AG10803 (cell line): ENCODE results near the gene CDC42SE2.

Source experiments
- DNase-seq: peaks from one replicate; pipeline ENCODE4 v3.0.0; 2010; ENCODE audit warnings: low read depth
- H3K4me3 ChIP-seq: 2 replicates; pipeline ENCODE4 v1.5.1; 2011; ENCODE audit warnings: mild to moderate bottlenecking, low read length, control low read depth
- TF ChIP-seq, protein P1 (sequence below): conservative IDR thresholded peaks from 2 replicates; pipeline ENCODE4 v1.5.1; 2011; ENCODE audit warnings: mild to moderate bottlenecking, low read length, control low read depth, inconsistent platforms

The CDC42SE2 gene

DNA sequence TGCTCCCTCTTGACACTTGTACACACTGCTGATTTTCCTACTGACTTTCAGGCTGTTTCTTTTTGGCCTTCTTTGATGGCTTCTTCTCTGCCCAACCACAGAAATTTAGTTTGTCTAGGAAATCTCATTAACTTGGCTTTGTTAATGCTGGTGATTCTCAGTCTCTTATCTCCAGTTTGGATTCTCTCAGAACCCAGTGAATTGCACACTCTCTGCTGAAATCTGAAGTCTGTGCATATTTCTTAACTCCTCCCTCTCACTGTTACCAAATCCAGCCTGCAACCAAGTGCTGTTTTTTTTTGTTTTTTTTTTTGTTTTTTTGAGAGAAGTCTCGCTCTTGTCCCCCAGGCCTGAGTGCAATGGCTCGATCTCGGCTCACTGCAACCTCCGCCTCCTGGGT is 117.2 kb downstream of the CDC42SE2 start:
- no peak overlapping the region for H3K4me3 ChIP-seq
- TF ChIP-seq, protein P1, sequence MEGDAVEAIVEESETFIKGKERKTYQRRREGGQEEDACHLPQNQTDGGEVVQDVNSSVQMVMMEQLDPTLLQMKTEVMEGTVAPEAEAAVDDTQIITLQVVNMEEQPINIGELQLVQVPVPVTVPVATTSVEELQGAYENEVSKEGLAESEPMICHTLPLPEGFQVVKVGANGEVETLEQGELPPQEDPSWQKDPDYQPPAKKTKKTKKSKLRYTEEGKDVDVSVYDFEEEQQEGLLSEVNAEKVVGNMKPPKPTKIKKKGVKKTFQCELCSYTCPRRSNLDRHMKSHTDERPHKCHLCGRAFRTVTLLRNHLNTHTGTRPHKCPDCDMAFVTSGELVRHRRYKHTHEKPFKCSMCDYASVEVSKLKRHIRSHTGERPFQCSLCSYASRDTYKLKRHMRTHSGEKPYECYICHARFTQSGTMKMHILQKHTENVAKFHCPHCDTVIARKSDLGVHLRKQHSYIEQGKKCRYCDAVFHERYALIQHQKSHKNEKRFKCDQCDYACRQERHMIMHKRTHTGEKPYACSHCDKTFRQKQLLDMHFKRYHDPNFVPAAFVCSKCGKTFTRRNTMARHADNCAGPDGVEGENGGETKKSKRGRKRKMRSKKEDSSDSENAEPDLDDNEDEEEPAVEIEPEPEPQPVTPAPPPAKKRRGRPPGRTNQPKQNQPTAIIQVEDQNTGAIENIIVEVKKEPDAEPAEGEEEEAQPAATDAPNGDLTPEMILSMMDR = no peak
- DNase-seq = no peak

DNA sequence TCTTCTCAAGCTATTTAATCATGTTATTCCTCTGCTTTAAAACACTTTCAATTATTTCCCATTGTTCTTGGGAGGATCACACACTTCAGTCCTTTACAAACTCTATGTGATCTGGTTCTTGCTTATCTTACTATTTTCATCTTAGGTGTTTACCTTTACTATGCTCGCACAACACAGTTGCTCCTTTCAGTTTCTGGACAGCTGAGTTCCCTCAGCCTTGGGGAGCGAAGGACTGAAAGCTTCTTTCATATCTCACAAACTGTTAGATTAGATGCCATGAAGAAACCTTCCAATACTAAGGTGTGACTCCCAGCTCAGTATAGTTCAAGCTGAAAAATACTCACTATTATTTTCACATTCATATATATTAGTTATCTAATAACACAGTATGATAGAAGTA is 117.9 kb downstream of the CDC42SE2 start:
- no peak overlapping the region for H3K4me3 ChIP-seq
- no peak for DNase-seq

DNA sequence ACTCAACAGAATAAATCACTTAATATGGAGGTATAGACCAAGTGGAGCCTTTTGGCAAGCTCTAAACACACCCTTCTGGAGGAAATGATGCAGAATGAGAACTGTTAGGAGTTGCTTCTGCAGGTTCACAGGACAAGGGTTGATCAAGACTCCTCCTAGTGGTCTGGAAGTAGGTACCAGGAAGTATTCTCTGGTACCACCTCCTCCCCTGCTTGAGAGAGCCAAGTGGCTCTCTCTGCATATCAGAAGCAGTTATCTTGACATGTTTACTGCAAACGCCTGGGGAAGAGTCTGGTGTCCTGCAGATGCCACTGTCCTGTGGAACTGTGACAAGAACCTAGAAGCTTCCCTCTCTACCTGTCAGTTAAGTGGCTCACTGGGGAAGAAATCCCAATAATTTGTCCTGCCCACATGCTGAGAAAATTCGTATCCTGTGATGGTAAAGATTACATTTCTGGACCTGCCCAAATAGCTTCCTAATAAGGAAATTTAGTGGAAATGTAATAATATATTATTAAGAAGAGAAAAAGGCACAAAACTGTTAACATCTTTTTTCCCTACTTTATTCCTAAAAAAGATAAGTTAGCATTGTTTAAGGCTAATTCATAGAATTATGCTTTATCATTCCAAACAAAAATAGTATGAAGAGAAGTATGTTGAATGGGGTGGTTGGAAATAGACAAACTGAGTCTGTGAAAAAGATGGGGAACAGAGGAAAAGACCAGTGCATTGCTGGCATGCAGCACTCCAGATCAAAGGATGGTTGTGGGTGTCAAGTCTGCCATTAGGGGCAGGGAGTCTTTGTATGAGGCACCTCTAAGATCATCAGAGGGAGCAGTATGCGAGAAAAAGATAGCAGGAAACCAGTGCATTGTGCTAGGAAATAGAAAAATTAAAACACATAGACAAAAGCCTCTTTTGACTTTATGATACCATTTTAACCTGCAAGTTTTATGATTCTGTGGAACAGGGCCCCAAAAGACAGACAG is 118.8 kb downstream of the CDC42SE2 start:
- TF ChIP-seq, protein P1 = peak; percentile 51
- peak; percentile 39 for DNase-seq

More for the DNA sequence above, 117.9 kb downstream of the CDC42SE2 start:
- TF ChIP-seq, protein P1 = no peak

DNA sequence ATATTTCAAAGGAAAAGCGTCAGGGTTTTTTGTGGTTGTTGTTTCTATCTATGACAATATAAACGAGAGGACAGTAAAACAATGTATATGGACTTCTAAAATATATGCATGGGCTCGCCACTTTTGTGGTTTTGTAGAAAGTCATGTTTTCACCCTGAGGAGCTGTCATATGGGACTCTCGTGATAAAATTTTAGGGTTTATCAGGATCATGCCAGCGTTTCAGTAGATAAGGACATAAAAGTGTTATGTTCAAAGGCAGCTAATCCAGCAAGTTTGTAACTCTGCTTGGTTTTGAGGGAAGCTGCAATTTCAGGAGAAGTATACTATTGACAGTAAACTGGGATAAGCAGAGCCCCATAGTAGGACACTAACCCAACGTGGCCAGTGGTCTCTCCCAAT is 120.3 kb downstream of the CDC42SE2 start:
- H3K4me3 ChIP-seq = no peak overlapping the region
- TF ChIP-seq, protein P1 = no peak
- DNase-seq = no peak

More for the DNA sequence above, 118.8 kb downstream of the CDC42SE2 start:
- no peak overlapping the region for H3K4me3 ChIP-seq

DNA sequence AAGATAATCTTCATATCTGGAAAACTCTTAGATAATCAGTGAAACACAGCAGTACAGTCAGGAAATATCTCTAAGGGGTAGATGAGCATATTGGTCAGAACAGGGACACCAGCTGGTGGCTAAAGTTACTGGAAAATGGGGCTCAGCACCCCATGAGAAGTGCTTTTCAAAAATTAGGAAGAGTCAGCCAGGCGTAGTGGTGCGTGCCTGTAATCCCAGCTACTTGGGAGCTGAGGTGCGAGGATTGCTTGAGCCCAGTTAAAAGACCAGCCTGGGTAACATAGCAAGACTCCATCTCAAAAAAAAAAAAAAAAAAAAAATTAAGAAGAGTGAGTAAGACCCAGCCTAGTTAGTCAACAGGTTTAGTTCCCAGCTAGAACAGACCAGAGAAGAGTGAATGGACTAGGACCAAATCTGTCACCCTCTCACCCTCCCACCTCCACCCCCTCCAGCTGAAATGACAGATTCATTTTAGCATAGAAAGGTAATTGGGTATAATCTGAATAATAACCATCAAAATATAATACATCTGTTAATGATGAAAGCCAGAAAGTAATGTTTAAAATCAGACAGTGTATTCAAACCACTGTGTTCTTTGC is 120.9 kb downstream of the CDC42SE2 start:
- no peak overlapping the region for H3K4me3 ChIP-seq
- TF ChIP-seq, protein P1 = no peak
- DNase-seq = no peak

DNA sequence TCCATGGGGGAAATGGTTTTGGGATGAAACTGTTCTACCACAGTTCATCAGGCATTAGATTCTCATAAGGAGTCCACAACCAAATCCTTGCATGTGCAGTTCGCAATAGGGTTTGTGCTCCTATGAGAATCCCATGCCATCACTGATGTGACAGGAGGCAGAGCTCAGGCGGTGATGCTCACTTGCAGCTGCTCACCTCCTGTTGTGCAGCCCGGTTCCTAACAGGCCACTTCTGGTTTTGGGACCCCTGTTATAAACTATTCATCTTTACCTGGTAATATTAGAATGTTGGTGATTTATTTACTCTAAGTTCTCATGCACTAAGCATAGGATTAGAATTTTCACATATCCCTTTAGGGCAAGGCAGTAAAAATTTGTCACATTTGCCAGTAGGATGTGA is 122.3 kb downstream of the CDC42SE2 start:
- TF ChIP-seq, protein P1 = no peak
- DNase-seq = no peak
- no peak overlapping the region for H3K4me3 ChIP-seq

DNA sequence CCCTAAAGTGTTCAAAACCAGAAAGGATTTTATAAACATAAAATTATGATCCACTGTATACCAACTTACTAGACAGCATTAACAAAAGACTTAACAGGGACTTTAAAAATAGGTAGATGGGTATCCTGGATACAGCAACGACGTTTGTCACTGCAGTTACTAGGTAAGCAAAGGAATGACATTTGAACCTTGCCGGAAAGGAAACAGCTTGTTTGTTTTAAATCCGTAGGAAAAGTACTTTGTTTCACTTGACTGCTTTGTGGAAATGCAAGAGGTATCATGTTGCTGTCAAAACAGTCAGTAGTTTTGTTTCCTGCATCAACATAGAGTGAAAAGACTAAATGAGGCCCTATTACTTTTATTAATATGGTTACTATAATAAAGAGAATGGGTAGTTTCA is 122.9 kb downstream of the CDC42SE2 start:
- no peak overlapping the region for H3K4me3 ChIP-seq
- DNase-seq = no peak
- TF ChIP-seq, protein P1 = no peak
